Measurements from ENCODE around the gene MED9.

DNA sequence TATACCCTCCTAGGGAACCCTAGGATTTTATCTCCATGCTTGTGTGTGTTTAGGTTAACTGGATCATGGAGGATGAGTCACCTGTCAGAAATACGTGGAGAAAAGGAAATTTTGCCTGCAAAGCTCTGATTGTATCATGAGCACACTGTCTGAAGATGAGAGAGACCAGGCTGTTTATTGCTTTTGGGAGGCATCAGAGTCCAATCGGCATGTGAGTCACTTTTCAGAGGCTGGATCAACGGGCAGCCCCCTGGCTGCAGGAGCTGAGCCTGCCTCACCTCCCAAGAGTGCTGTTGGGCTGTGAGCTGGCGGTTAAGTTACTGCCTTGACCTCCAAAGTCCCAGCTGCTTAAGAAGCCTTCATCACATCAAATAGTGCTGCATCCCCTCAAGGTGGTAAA is 41.5 kb upstream of the MED9 start:
- no peak for TF ChIP-seq POLR2A (IDR thresholded peaks at IDR 0.05)
- TF ChIP-seq, protein P1, sequence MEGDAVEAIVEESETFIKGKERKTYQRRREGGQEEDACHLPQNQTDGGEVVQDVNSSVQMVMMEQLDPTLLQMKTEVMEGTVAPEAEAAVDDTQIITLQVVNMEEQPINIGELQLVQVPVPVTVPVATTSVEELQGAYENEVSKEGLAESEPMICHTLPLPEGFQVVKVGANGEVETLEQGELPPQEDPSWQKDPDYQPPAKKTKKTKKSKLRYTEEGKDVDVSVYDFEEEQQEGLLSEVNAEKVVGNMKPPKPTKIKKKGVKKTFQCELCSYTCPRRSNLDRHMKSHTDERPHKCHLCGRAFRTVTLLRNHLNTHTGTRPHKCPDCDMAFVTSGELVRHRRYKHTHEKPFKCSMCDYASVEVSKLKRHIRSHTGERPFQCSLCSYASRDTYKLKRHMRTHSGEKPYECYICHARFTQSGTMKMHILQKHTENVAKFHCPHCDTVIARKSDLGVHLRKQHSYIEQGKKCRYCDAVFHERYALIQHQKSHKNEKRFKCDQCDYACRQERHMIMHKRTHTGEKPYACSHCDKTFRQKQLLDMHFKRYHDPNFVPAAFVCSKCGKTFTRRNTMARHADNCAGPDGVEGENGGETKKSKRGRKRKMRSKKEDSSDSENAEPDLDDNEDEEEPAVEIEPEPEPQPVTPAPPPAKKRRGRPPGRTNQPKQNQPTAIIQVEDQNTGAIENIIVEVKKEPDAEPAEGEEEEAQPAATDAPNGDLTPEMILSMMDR (IDR thresholded peaks at IDR 0.05) = no peak

All from heart left ventricle (tissue), 13 donors.